GM18507 (cell line): ENCODE data around the gene LYRM1.
"Not testable (repeated sequence)": the region's sequence is repeated elsewhere in the genome, so short reads cannot be mapped to it uniquely, and the experiment has no call there.

ENCODE experiments used
- DNase-seq: peaks from one replicate; pipeline ENCODE4 v3.0.0; 2011; ENCODE audit warnings: low read depth; ENCODE audit not compliant: insufficient read length; ENCODE audit errors: extremely low spot score
- FAIRE-seq: peaks from 2 replicates; lab custom pipeline; 2011; peaks lifted over from hg19 to GRCh38; lab: Jason Lieb, UNC

The LYRM1 gene, protein sequence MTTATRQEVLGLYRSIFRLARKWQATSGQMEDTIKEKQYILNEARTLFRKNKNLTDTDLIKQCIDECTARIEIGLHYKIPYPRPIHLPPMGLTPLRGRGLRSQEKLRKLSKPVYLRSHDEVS

GRCh38 chr16:20900299-20901067 is at the start of gene LYRM1, which contains the start of gene DCUN1D3:
Gene LYRM1 (plus strand): TSS chr16:20900771. CDS start chr16:20915556, 14,785 bp downstream.
Gene DCUN1D3 (minus strand): TSS chr16:20900358. CDS start chr16:20862538, 37,820 bp downstream.
- DNase-seq (peak; percentile 84), FAIRE-seq (peak; percentile 96)

DNA sequence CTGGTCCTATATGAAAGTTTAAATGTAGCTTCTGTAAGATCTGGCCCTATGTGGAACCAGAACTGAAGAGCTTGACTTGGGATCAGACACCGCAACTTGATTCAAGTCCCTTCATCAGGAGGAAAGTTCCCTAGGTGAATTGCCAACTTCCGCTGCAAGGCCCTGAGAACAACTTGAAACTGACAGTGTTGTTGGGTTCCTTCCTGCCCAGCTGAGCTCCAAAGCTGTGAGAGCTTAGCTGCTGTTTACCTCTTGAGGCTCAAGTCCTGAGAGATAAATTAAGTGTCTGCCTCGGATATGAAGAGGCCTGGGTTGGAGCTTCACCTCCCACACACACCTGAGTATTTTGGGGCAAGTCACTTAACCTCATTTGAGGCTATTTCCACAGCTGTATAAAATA is 49.6 kb upstream of the LYRM1 start:
- DNase-seq (no peak), FAIRE-seq (no peak)

- no peak for DNase-seq
- FAIRE-seq, result no peak
These were observed 49.0 kb upstream of the LYRM1 start for GRCh38 chr16:20851601-20852000.

DNA sequence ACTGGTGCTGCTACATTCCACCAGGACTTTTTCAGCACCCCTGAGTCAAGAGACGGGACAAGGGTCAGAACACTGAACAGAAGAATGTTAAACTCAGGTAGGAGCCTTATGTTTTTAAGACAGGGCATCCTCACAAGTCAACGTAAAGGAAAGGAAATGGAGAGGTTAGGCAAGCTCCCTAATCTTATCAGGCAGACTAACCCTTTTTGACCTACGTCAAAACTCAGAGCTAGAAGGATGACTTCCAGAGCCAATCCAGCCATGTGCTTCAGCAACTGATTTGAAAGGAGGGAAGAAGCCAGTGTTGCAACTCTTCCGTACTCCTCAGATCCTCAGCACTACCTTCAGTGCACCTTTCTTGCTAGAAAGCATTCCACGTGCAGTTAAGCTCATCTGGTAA is 47.4 kb upstream of the LYRM1 start:
- FAIRE-seq, result no peak

GRCh38 chr16:20853981-20854620 is 46.5 kb upstream of the LYRM1 start:
- FAIRE-seq, result no peak
- no peak for DNase-seq

More for the DNA sequence above, 47.4 kb upstream of the LYRM1 start:
- no peak for DNase-seq

- FAIRE-seq (no peak), DNase-seq (no peak)
These were observed 45.6 kb upstream of the LYRM1 start for GRCh38 chr16:20854963-20855362.

DNA sequence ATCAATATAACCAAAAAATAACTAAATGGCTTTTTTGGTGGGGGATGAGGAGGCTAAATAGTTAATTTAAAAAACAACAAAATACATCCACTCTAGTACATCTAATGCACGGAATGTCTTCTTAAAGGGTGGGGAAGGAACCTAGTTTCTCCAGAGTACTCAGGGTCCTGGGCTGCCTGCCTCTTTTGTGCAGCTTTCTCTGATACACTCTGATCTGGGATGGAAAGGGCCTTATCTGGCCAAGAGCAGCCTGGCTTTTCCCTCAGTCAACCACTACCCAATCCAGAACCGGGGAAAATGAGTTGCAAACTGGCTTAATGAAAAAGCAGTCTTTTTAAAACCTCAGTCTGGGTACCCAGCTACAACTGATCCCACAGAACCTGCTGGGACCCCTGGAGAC is 43.3 kb upstream of the LYRM1 start:
- FAIRE-seq (no peak), DNase-seq (no peak)

- DNase-seq, result no peak
These were observed 41.3 kb upstream of the LYRM1 start for GRCh38 chr16:20859229-20859628.

DNA sequence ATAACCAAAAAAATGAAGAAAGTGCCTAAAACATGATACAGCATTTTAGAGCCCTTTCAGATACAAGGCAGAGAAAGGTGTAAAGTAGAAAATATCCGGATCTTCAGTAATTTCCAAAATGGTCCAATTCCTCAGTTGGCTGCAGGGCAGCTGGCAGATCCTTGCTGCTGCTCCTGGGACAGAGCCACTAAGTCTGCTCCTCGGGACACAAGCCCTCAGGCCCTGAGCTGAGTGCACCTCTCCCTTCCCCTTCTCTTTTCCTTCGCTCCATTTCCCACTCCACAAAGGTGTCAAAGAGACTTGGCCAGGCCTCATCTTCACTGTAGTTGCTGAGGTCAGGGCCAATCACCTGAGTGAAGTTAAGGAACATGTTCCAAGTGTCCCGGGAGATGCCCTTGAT is 40.9 kb upstream of the LYRM1 start:
- no peak for DNase-seq
- no peak for FAIRE-seq

More at GRCh38 chr16:20859229-20859628, 41.3 kb upstream of the LYRM1 start:
- FAIRE-seq, result no peak

- FAIRE-seq (no peak), DNase-seq (no peak)
These were observed 40.2 kb upstream of the LYRM1 start for GRCh38 chr16:20860361-20860760.

DNA sequence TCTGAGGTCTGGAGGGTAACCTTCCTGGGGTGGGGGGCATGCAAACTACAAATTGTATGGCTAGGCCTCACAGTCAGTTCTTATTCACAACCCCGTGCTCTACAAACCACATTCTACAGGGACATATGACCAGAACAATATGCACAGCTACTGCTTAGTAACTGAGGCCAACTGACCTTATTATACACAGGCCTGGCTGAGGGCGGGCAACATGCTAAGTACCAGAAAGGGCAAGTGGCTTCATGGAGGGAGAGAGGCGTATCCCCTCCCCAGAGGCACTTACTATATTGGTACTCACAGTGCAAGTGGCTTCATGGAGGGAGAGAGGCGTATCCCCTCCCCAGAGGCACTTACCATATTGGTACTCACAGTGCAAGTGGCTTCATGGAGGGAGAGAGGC is 39.6 kb upstream of the LYRM1 start:
- FAIRE-seq, DNase-seq: not testable (repeated sequence)

GRCh38 chr16:20862162-20862960 is 38.2 kb upstream of the LYRM1 start:
- no peak for FAIRE-seq
- no peak for DNase-seq

- FAIRE-seq, DNase-seq: not testable (repeated sequence)
These were observed 36.2 kb upstream of the LYRM1 start for GRCh38 chr16:20864376-20864775.

DNA sequence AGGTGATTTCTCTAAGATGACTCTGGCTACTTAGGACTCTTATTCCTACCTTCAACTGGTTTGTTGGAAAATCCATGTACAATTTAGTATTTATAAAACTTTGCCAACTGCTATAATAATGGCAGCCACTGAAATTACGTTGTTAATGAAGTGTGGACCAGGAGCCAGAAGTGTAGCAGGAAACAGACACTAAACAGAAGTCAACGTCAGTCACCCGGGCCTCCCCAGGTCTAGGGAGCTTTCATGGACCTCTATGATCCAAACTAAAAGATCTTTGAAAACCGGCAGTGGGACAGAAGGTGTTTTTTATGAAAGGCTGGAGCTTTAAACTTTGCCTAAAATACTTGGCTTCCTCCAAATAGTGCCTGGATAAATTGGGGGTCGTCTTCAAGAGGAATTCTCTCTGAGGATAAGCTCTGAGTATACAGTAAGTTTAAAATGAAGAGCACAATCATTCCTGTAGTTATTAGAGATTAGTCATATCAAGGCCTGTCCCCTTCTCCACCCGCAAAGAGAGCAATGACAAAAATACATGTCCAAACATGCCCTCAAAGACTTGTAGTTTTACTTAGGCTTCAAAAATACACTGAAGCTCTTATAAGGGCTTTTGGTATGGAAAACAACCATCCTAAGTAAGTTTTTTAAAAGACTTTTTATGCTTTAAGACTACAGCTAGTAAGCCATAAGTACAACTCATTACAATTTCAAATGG is 35.0 kb upstream of the LYRM1 start:
- no peak for DNase-seq
- FAIRE-seq, result peak; percentile 63

- no peak for DNase-seq
- no peak for FAIRE-seq
These were observed 34.3 kb upstream of the LYRM1 start for GRCh38 chr16:20866145-20866772.

- no peak for FAIRE-seq
- no peak for DNase-seq
These were observed 33.8 kb upstream of the LYRM1 start for GRCh38 chr16:20866801-20867200.

DNA sequence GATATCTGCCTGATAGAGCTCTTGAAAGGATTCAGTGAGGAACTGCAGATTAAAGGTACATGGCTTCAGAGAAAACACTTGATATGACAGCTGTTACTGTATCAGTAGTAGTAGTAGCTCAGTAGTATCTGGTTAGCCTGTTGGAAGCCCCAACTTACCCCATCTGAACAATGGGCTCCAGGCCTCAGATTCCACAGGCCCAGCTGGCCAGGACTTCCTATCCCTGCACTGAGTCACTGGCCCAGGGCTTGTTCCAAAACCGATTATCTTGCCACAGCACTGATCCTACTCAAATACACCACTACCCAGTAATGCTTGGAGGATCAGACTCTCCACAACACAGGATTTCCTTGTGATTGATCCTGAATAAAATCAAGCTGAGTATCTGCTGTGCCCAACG is 33.0 kb upstream of the LYRM1 start:
- DNase-seq (no peak), FAIRE-seq (no peak)

GRCh38 chr16:20868890-20869289 is 31.7 kb upstream of the LYRM1 start:
- DNase-seq (no peak), FAIRE-seq (no peak)
